PC-3 (cell line): ENCODE data around the gene SAMD13. TPM values are rescaled to one million over a fixed set of nuclear protein-coding genes. Genes with fewer than 3 reads are reported as not detected.

Experiments
- ATAC-seq: fragments of 200-7000 bp; cut with Tn5 transposase; 2 replicates; pipeline ENCODE4 v1.9.1; 2020; ENCODE audit warnings: mild to moderate bottlenecking, moderate library complexity
- BruUV-seq: library from RNA; stranded (reverse); fragments of 400-500 nt; replicated peaks from 2 replicates; lab custom pipeline; 2021; lab: Mats Ljungman, UMichigan
- CTCF ChIA-PET: fragments of 300-600 bp; sonication (Branson Sonifier 250); formaldehyde crosslinking; loops from one replicate; lab custom pipeline; 2022; ENCODE audit warnings: antibody characterized with exemption; lab: Charles Lee
- POLR2A ChIA-PET: fragments of 300-600 bp; sonication (Branson Sonifier 250); formaldehyde crosslinking; loops from one replicate; lab custom pipeline; 2022; ENCODE audit warnings: antibody characterized with exemption; ENCODE audit not compliant: unreplicated experiment; lab: Charles Lee
- DNase-seq: peaks from one replicate; pipeline ENCODE4 v3.0.0-alpha.2; 2015
- H2AFZ ChIP-seq: fragments of 300-600 bp; sonication (generic); 2 replicates; pipeline ENCODE4 v1.6.0; 2016; ENCODE audit warnings: antibody characterized with exemption, low read length
- H3F3A ChIP-seq: fragments of 300-600 bp; sonication (generic); one replicate; pipeline ENCODE4 v1.6.0; 2017; ENCODE audit warnings: antibody characterized with exemption, low read length, control low read depth, mild to moderate bottlenecking; ENCODE audit not compliant: unreplicated experiment
- H3K27ac ChIP-seq: fragments of 300-600 bp; sonication (generic); 2 replicates; pipeline ENCODE4 v1.5.1; 2016; ENCODE audit warnings: mild to moderate bottlenecking, low read length
- H3K27me3 ChIP-seq: fragments of 300-600 bp; sonication (generic); 2 replicates; pipeline ENCODE4 v1.6.1; 2016; ENCODE audit warnings: low read length, mixed read lengths
- H3K36me3 ChIP-seq: fragments of 300-600 bp; sonication (generic); 2 replicates; pipeline ENCODE4 v1.6.1; 2016; ENCODE audit warnings: low read depth, mixed run types, low read length, mixed read lengths
- H3K4me1 ChIP-seq: fragments of 300-600 bp; sonication (generic); 2 replicates; pipeline ENCODE4 v1.5.1; 2016; ENCODE audit warnings: low read length; ENCODE audit not compliant: insufficient read depth
- H3K4me2 ChIP-seq: fragments of 300-600 bp; sonication (generic); 2 replicates; pipeline ENCODE4 v1.6.0; 2016; ENCODE audit warnings: low read length
- H3K4me3 ChIP-seq: fragments of 300-600 bp; sonication (generic); 2 replicates; pipeline ENCODE4 v1.5.1; 2016; ENCODE audit warnings: mild to moderate bottlenecking, low read length, mixed read lengths
- H3K79me2 ChIP-seq: fragments of 300-600 bp; sonication (generic); 2 replicates; pipeline ENCODE4 v1.6.1; 2017; ENCODE audit warnings: low read length, mixed read lengths
- H3K9ac ChIP-seq: fragments of 300-600 bp; sonication (generic); 2 replicates; pipeline ENCODE4 v1.6.0; 2016; ENCODE audit warnings: mild to moderate bottlenecking, low read length
- H3K9me2 ChIP-seq: fragments of 300-600 bp; sonication (generic); replicated peaks from 2 replicates; pipeline ENCODE4 v1.6.1; 2016; ENCODE audit warnings: mixed run types, low read length, mixed read lengths
- H3K9me3 ChIP-seq: fragments of 300-600 bp; sonication (generic); 2 replicates; pipeline ENCODE4 v1.6.1; 2016; ENCODE audit warnings: low read length, mixed read lengths
- H4K20me1 ChIP-seq: fragments of 300-600 bp; sonication (generic); 2 replicates; pipeline ENCODE4 v1.6.1; 2016; ENCODE audit warnings: low read length, mixed read lengths
- EZH2 ChIP-seq: fragments of 300-600 bp; sonication (generic); IDR thresholded peaks from one replicate; pipeline ENCODE4 v1.6.1; 2017; ENCODE audit warnings: antibody characterized with exemption, mild to moderate bottlenecking, low read length; ENCODE audit not compliant: unreplicated experiment
- EZH2phosphoT487 ChIP-seq: fragments of 300-600 bp; sonication (generic); IDR thresholded peaks from 2 replicates; pipeline ENCODE4 v1.6.1; 2018; ENCODE audit warnings: mild to moderate bottlenecking, antibody characterized with exemption, low read length, borderline replicate concordance
- intact Hi-C: fragments of 100-400 bp; cut with micrococcal nuclease; formaldehyde crosslinking; loops from 2 replicates; pipeline ENCODE4 v1.9.0; 2023
- total RNA-seq: library from RNA; depleted of rRNA; stranded (reverse); fragments of >200 nt; gene quantifications from 2 replicates; pipeline ENCODE4 v1.2.3, GENCODE V29; 2014
- TF ChIP-seq, protein P1 (sequence below): fragments of 300-600 bp; sonication (generic); conservative IDR thresholded peaks from 2 replicates; pipeline ENCODE4 v1.5.1; 2017; ENCODE audit warnings: antibody characterized with exemption, low read depth, mild to moderate bottlenecking, low read length

The SAMD13 gene
- total RNA-seq, 1 experiment from 2014 or later, result 1.1 TPM

DNA sequence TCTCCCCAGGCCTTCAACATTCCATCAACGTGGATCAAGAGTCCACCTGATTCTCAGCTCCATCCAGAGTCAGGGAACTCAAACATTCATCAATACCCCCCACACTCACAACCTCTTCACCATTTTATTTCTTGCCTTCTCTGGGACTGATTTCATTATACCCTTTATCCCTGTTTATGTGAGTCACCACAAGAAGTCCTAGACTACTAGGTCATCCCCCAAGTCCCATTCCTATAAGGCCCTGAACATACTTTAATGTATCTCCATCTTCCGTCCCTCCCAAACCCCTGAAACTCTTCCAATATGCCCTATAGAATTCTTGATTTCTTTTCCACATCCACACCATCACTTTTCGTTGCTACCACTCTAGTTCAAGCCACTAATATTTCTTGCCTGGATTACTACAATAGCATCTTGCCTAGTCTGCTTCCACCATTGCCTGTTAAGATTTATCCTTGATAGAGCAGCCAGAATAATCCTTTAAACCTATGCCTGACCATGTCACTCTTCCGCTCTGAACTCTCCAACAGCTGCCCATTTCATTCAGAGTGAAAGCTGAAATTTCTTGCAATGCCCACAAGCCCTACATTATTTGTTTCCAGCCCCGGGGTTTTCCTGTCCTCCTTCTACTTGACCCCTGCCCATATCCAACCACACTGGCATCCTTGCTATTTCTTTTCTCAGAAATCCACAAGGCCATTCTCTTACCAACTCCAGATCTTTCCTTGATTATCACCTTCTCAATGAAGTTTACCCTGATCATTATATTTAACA is 9.4 kb upstream of the SAMD13 start:
- Histone ChIP-seq H3K79me2 (no peaks in the 10 kb centered on the region), H3K27ac (no peak overlapping the region), H3K4me1 (no peaks in the 10 kb centered on the region), H3F3A (no peaks in the 10 kb centered on the region), H3K9me2 (no peaks in the 10 kb centered on the region), H3K9me3 (peaks cover 28% of the 10 kb centered on the region), H3K9ac (no peak overlapping the region), H3K27me3 (no peaks in the 10 kb centered on the region), H3K4me3 (no peak overlapping the region), H4K20me1 (no peaks in the 10 kb centered on the region), H3K36me3 (no peaks in the 10 kb centered on the region; the same call in 1 of the 2 replicates), H3K4me2 (no peak overlapping the region), H2AFZ (no peak overlapping the region)
- no peak for ATAC-seq
- intact Hi-C loops, result no loop called here
- no peak for DNase-seq
- TF ChIP-seq, protein P1, sequence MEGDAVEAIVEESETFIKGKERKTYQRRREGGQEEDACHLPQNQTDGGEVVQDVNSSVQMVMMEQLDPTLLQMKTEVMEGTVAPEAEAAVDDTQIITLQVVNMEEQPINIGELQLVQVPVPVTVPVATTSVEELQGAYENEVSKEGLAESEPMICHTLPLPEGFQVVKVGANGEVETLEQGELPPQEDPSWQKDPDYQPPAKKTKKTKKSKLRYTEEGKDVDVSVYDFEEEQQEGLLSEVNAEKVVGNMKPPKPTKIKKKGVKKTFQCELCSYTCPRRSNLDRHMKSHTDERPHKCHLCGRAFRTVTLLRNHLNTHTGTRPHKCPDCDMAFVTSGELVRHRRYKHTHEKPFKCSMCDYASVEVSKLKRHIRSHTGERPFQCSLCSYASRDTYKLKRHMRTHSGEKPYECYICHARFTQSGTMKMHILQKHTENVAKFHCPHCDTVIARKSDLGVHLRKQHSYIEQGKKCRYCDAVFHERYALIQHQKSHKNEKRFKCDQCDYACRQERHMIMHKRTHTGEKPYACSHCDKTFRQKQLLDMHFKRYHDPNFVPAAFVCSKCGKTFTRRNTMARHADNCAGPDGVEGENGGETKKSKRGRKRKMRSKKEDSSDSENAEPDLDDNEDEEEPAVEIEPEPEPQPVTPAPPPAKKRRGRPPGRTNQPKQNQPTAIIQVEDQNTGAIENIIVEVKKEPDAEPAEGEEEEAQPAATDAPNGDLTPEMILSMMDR, result no peak
- TF ChIP-seq EZH2, result no peak
- TF ChIP-seq EZH2phosphoT487, result no peak
- POLR2A ChIA-PET, result no interaction called here
- no TSS peak for BruUV-seq
- CTCF ChIA-PET, result no interaction called here

DNA sequence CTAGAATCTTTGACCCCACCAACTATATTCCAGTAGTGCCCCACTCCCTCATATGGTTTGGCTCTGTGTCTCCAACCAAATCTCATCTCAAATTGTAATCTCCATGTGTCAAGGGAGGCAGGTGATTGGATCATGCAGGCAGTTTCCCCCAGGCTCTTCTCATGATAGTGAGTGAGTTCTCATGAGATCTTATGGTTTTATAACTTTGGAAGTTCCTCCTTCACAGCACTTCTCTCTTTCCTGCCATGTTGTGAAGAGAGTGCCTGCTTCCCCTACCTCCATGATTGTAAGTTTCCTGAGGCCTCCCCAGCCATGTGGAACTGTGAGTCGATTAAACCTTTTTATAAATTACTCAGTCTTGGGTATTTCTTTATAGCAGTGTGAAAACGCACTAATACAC is 7.7 kb upstream of the SAMD13 start:
- Histone ChIP-seq H3K4me1 (peaks cover 8% of the 10 kb centered on the region), H3K9me3 (peaks cover 24% of the 10 kb centered on the region), H3K79me2 (no peaks in the 10 kb centered on the region), H3K9ac (no peak overlapping the region), H4K20me1 (no peaks in the 10 kb centered on the region), H3K27me3 (no peaks in the 10 kb centered on the region), H3K27ac (no peak overlapping the region), H3K9me2 (no peaks in the 10 kb centered on the region), H3K4me3 (no peak overlapping the region), H3K4me2 (no peak overlapping the region), H2AFZ (no peak overlapping the region), H3F3A (no peaks in the 10 kb centered on the region), H3K36me3 (no peaks in the 10 kb centered on the region)
- POLR2A ChIA-PET, result interaction anchor here (0.6 kb wide), 1 partner anchor 45 kb away, joined by 4 read pairs; no protein-coding TSS in a partner anchor
- intact Hi-C loops, result no loop called here
- TF ChIP-seq EZH2phosphoT487 (no peak), EZH2 (no peak)
- TF ChIP-seq, protein P1, result no peak
- no peak for DNase-seq
- ATAC-seq, result no peak
- BruUV-seq, result no TSS peak
- CTCF ChIA-PET, result no interaction called here

DNA sequence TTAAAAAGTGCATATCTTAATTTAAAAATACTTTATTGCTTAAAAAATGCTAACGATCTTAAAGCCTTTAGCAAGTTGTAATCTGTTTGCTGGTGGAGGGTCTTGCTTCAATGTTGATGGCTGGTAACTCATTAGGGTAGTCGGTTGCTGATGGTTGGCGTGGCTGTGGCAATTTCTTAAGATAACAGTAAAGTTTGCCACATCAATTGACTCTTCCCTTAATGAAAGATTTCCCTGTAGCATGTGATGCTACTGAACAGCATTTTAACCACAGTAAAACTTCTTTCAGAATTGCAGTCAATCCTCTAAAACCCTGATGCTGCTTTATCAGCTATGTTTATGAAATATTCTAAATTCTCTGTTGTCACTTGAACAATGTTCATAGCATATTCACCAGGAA is 6.8 kb upstream of the SAMD13 start:
- Histone ChIP-seq H3K9me3 (peaks cover 14% of the 10 kb centered on the region), H2AFZ (no peak overlapping the region), H4K20me1 (no peaks in the 10 kb centered on the region), H3K9me2 (no peaks in the 10 kb centered on the region), H3K27me3 (no peaks in the 10 kb centered on the region), H3F3A (no peaks in the 10 kb centered on the region), H3K4me3 (no peak overlapping the region), H3K4me2 (no peak overlapping the region), H3K9ac (no peak overlapping the region), H3K27ac (no peak overlapping the region), H3K36me3 (no peaks in the 10 kb centered on the region), H3K4me1 (peaks cover 13% of the 10 kb centered on the region), H3K79me2 (no peaks in the 10 kb centered on the region)
- CTCF ChIA-PET, result no interaction called here
- TF ChIP-seq EZH2phosphoT487 (no peak), EZH2 (no peak)
- TF ChIP-seq, protein P1, result no peak
- intact Hi-C loops, result no loop called here
- no TSS peak for BruUV-seq
- ATAC-seq (no peak), DNase-seq (no peak)
- POLR2A ChIA-PET, result no interaction called here
